ENCODE data around the gene MAP4K5.

The MAP4K5 gene

GRCh38 chr14:50469982-50470381 is 62.4 kb downstream of the MAP4K5 start:
- H4K20me1 ChIP-seq (ENCODE audit: insufficient read depth, low read length): no peaks in the 10 kb centered on the region
- H3K9me2 ChIP-seq (ENCODE audit: low read depth, low read length): no peaks in the 10 kb centered on the region
- H3K36me3 ChIP-seq (ENCODE audit: insufficient read depth, low read length): peaks cover 100% of the 10 kb centered on the region
- no peaks in the 10 kb centered on the region for H3K79me2 ChIP-seq (ENCODE audit: insufficient read depth, low read length)
- H2AFZ ChIP-seq (ENCODE audit: low read length): no peak overlapping the region
- H3K9ac ChIP-seq (ENCODE audit: low read length): no peak overlapping the region
- H3K9me3 ChIP-seq (ENCODE audit: low read length): peaks cover 56% of the 10 kb centered on the region
- H3F3A ChIP-seq (ENCODE audit: insufficient read depth, low read length): no peaks in the 10 kb centered on the region
- no peak for TF ChIP-seq CTCF (IDR thresholded peaks at IDR 0.05; ENCODE audit: low read length)
- TF ChIP-seq EZH2 (IDR thresholded peaks at IDR 0.05; ENCODE audit: borderline replicate concordance, low read length): no peak
- H3K4me1 ChIP-seq (ENCODE audit: insufficient read depth, low read length, severe bottlenecking): no peaks in the 10 kb centered on the region
- no peak overlapping the region for H3K4me3 ChIP-seq (ENCODE audit: low read depth, low read length, poor library complexity, severe bottlenecking)
- no peak overlapping the region for H3K27ac ChIP-seq (ENCODE audit: low read depth, low read length, poor library complexity, severe bottlenecking)
- no peak overlapping the region for H3K4me2 ChIP-seq (ENCODE audit: low read length)
- H3K27me3 ChIP-seq (ENCODE audit: insufficient read depth, low read length): no peaks in the 10 kb centered on the region

- H3F3A ChIP-seq (ENCODE audit: insufficient read depth, low read length): no peaks in the 10 kb centered on the region
- 0 out of 2 replicates have a peak, but pooled peaks cover 3% of the 10 kb centered on the region for H3K9me3 ChIP-seq (ENCODE audit: low read length)
- H3K27me3 ChIP-seq (ENCODE audit: insufficient read depth, low read length): no peaks in the 10 kb centered on the region
- TF ChIP-seq EZH2 (IDR thresholded peaks at IDR 0.05; ENCODE audit: borderline replicate concordance, low read length): no peak
- no peak for TF ChIP-seq CTCF (IDR thresholded peaks at IDR 0.05; ENCODE audit: low read length)
- H3K27ac ChIP-seq (ENCODE audit: low read depth, low read length, poor library complexity, severe bottlenecking): no peak overlapping the region
- no peak overlapping the region for H3K9ac ChIP-seq (ENCODE audit: low read length)
- H4K20me1 ChIP-seq (ENCODE audit: insufficient read depth, low read length): no peaks in the 10 kb centered on the region
- no peaks in the 10 kb centered on the region for H3K4me1 ChIP-seq (ENCODE audit: insufficient read depth, low read length, severe bottlenecking)
- H2AFZ ChIP-seq (ENCODE audit: low read length): no peak overlapping the region
- H3K36me3 ChIP-seq (ENCODE audit: insufficient read depth, low read length): peaks cover 93% of the 10 kb centered on the region
- no peak overlapping the region for H3K4me2 ChIP-seq (ENCODE audit: low read length)
- no peaks in the 10 kb centered on the region for H3K9me2 ChIP-seq (ENCODE audit: low read depth, low read length)
- no peaks in the 10 kb centered on the region for H3K79me2 ChIP-seq (ENCODE audit: insufficient read depth, low read length)
- H3K4me3 ChIP-seq (ENCODE audit: low read depth, low read length, poor library complexity, severe bottlenecking): no peak overlapping the region
Measured at GRCh38 chr14:50462111-50462510, 70.3 kb downstream of the MAP4K5 start.

- H3K9ac ChIP-seq (ENCODE audit: low read length): no peak overlapping the region
Measured at GRCh38 chr14:50453869-50454268, 78.5 kb downstream of the MAP4K5 start.

More at GRCh38 chr14:50453869-50454268, 78.5 kb downstream of the MAP4K5 start:
- H3K36me3 ChIP-seq (ENCODE audit: insufficient read depth, low read length): peaks cover 92% of the 10 kb centered on the region
- H3F3A ChIP-seq (ENCODE audit: insufficient read depth, low read length): peaks cover 6% of the 10 kb centered on the region
- H3K4me2 ChIP-seq (ENCODE audit: low read length): no peak overlapping the region
- no peaks in the 10 kb centered on the region for H3K4me1 ChIP-seq (ENCODE audit: insufficient read depth, low read length, severe bottlenecking)
- no peaks in the 10 kb centered on the region for H4K20me1 ChIP-seq (ENCODE audit: insufficient read depth, low read length)
- no peak overlapping the region for H3K27ac ChIP-seq (ENCODE audit: low read depth, low read length, poor library complexity, severe bottlenecking)
- no peaks in the 10 kb centered on the region for H3K79me2 ChIP-seq (ENCODE audit: insufficient read depth, low read length)
- 0 out of 2 replicates have a peak, but pooled peaks cover 3% of the 10 kb centered on the region for H3K9me3 ChIP-seq (ENCODE audit: low read length)
- no peak for TF ChIP-seq EZH2 (IDR thresholded peaks at IDR 0.05; ENCODE audit: borderline replicate concordance, low read length)
- TF ChIP-seq CTCF (IDR thresholded peaks at IDR 0.05; ENCODE audit: low read length): no peak
- no peak overlapping the region for H2AFZ ChIP-seq (ENCODE audit: low read length)
- H3K9me2 ChIP-seq (ENCODE audit: low read depth, low read length): no peaks in the 10 kb centered on the region
- H3K4me3 ChIP-seq (ENCODE audit: low read depth, low read length, poor library complexity, severe bottlenecking): no peak overlapping the region
- H3K27me3 ChIP-seq (ENCODE audit: insufficient read depth, low read length): no peaks in the 10 kb centered on the region

Measured in OCI-LY1 (cell line).